GM23338 (cell line): Measurements from ENCODE around the gene PGRMC2. TPM values are rescaled to one million over a fixed set of nuclear protein-coding genes. Genes with fewer than 3 reads are reported as not detected.
A peak's percentile ranks its signal among the peaks of the same experiment; 100 is the strongest.

Source experiments
- ATAC-seq: fragments of 200-7000 bp; cut with Tn5 transposase; 3 replicates; pipeline ENCODE4 v1.9.1; 2020
- DNase-seq: peaks from one replicate; pipeline ENCODE4 v3.0.0-alpha.2; 2015; ENCODE audit warnings: low spot score
- H2AFZ ChIP-seq: fragments of 200-600 bp; sonication (generic); 2 replicates; pipeline ENCODE4 v1.8.0; 2016; ENCODE audit warnings: antibody characterized with exemption, mild to moderate bottlenecking, moderate library complexity
- H3F3A ChIP-seq: fragments of 200-600 bp; sonication (generic); replicated peaks from 2 replicates; pipeline ENCODE4 v1.8.0; 2017; ENCODE audit warnings: antibody characterized with exemption, mixed run types, low read depth
- H3K27ac ChIP-seq: fragments of 200-600 bp; sonication (generic); 2 replicates; pipeline ENCODE4 v1.6.1; 2016; ENCODE audit warnings: low read depth
- H3K27me3 ChIP-seq: fragments of 200-600 bp; sonication (generic); 2 replicates; pipeline ENCODE4 v1.8.0; 2016; ENCODE audit warnings: mild to moderate bottlenecking, mixed run types, moderate library complexity; ENCODE audit not compliant: insufficient read depth
- H3K36me3 ChIP-seq: fragments of 200-600 bp; sonication (generic); 2 replicates; pipeline ENCODE4 v1.8.0; 2016; ENCODE audit warnings: mild to moderate bottlenecking; ENCODE audit not compliant: insufficient read depth
- H3K4me1 ChIP-seq: fragments of 200-600 bp; sonication (generic); 2 replicates; pipeline ENCODE4 v1.8.0; 2016; ENCODE audit warnings: mild to moderate bottlenecking, moderate library complexity; ENCODE audit not compliant: insufficient read depth
- H3K4me2 ChIP-seq: fragments of 200-600 bp; sonication (generic); 2 replicates; pipeline ENCODE4 v1.7.1; 2017; ENCODE audit warnings: mixed run types
- H3K4me3 ChIP-seq: fragments of 200-600 bp; sonication (generic); 2 replicates; pipeline ENCODE4 v1.6.1; 2016; ENCODE audit warnings: mixed run types
- H3K79me2 ChIP-seq: fragments of 200-600 bp; sonication (generic); replicated peaks from 2 replicates; pipeline ENCODE4 v1.8.0; 2017; ENCODE audit warnings: mild to moderate bottlenecking; ENCODE audit not compliant: insufficient read depth
- H3K9me2 ChIP-seq: fragments of 200-600 bp; sonication (generic); 2 replicates; pipeline ENCODE4 v1.8.0; 2017; ENCODE audit not compliant: insufficient read depth
- H4K20me1 ChIP-seq: fragments of 200-600 bp; sonication (generic); replicated peaks from 2 replicates; pipeline ENCODE4 v1.8.0; 2017; ENCODE audit warnings: mild to moderate bottlenecking; ENCODE audit not compliant: insufficient read depth
- H3K27ac Mint-ChIP-seq: 2 replicates; pipeline ENCODE4 v1.8.0; 2020; ENCODE audit warnings: inconsistent platforms, mild to moderate bottlenecking, moderate library complexity, mixed read lengths
- H3K27me3 Mint-ChIP-seq: 3 replicates; pipeline ENCODE4 v1.8.0; 2022; ENCODE audit warnings: low read depth, mild to moderate bottlenecking, moderate library complexity, mixed read lengths, inconsistent platforms; ENCODE audit not compliant: insufficient read depth, poor library complexity
- H3K36me3 Mint-ChIP-seq: 3 replicates; pipeline ENCODE4 v1.8.0; 2021; ENCODE audit warnings: low read depth, mild to moderate bottlenecking, inconsistent platforms, moderate library complexity, mixed read lengths
- H3K4me1 Mint-ChIP-seq: 3 replicates; pipeline ENCODE4 v1.8.0; 2020; ENCODE audit warnings: mild to moderate bottlenecking, inconsistent platforms, mixed read lengths
- H3K4me3 Mint-ChIP-seq: 3 replicates; pipeline ENCODE4 v1.8.0; 2021; ENCODE audit warnings: moderate library complexity, mild to moderate bottlenecking, inconsistent platforms, mixed read lengths
- H3K9me3 Mint-ChIP-seq: 3 replicates; pipeline ENCODE4 v1.8.0; 2020; ENCODE audit warnings: moderate library complexity, mild to moderate bottlenecking, inconsistent platforms, mixed read lengths
- CREB1 ChIP-seq: fragments of 250-450 bp; sonication (Bioruptor Pico); IDR thresholded peaks from 2 replicates; pipeline ENCODE4 v1.5.0; 2020; ENCODE audit warnings: low read depth, mild to moderate bottlenecking, moderate library complexity
- EZH2 ChIP-seq: fragments of 200-600 bp; sonication (generic); IDR thresholded peaks from one replicate; pipeline ENCODE4 v1.8.0; 2017; ENCODE audit warnings: antibody characterized with exemption, mild to moderate bottlenecking, low read depth; ENCODE audit not compliant: unreplicated experiment
- JUNB ChIP-seq: IDR thresholded peaks from one replicate; pipeline ENCODE4 v1.6.1; 2016; ENCODE audit warnings: antibody characterized with exemption; ENCODE audit not compliant: unreplicated experiment
- NANOG ChIP-seq: IDR thresholded peaks from 2 replicates; pipeline ENCODE4 v1.6.1; 2016; ENCODE audit warnings: antibody characterized with exemption, borderline replicate concordance
- POLR2AphosphoS5 ChIP-seq: IDR thresholded peaks from 2 replicates; pipeline ENCODE4 v1.6.1; 2016; ENCODE audit warnings: antibody characterized with exemption, low read depth
- ZNF114 ChIP-seq: fragments of 250-450 bp; sonication (Bioruptor Pico); IDR thresholded peaks from 2 replicates; pipeline ENCODE4 v1.5.0; 2020; ENCODE audit warnings: mild to moderate bottlenecking, moderate library complexity
- polyA plus RNA-seq: library from polyadenylated mRNA; unstranded; fragments of >200 nt; fragmentation: Nextera tagmentation; extraction: Ambion mirVana; gene quantifications from 2 replicates; pipeline ENCODE4 v1.2.1, GENCODE V29; 2016
- total RNA-seq: library from RNA; depleted of rRNA; stranded (reverse); fragments of >200 nt; shearing (Covaris generic); gene quantifications from 2 replicates; pipeline ENCODE4 v1.2.3, GENCODE V29; 2014
- TF ChIP-seq, protein P1 (sequence below), 2 experiments: fragments of 200-600 bp in 1 of 2; sonication (generic) in 1 of 2; conservative IDR thresholded peaks; 2 replicates each; pipeline versions ENCODE4 v1.5.1 to v1.6.1; 2016 to 2017; ENCODE audit warnings: antibody characterized with exemption in 2 of 2, low read depth in 2 of 2, mild to moderate bottlenecking in 2 of 2, moderate library complexity in 1 of 2
- TF ChIP-seq, protein P2 (sequence below): IDR thresholded peaks from 2 replicates; pipeline ENCODE4 v1.6.1; 2016; ENCODE audit warnings: antibody characterized with exemption
- TF ChIP-seq, protein P3 (sequence below): IDR thresholded peaks from one replicate; pipeline ENCODE4 v1.6.1; 2018; ENCODE audit warnings: antibody characterized with exemption; ENCODE audit not compliant: unreplicated experiment

Gene PGRMC2
- total and polyA plus RNA-seq, 2 experiments from 2014 or later, result 40.2 to 61.9 TPM

DNA sequence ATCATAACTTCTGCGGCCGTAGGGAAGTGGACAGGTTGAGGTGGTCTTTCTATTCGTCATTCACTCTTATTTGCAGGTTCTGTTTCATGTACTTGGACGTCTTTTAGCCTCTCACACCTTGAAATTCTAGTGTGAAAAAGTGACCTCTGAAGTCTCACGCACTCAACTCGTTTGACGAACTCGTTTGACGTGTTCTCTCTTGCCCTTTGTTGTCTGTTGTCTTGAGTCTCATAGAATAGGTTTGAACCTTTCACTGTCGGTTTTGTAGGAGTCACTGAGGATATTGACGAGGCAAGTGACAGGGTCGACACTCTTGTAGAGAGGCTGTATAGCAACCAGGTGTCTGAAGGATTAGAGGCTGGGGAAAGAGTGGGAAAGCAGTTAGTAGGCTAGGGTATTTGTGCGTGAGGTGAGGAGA, 1.1 kb upstream of the PGRMC2 start (continued):
- TF ChIP-seq, protein P1, sequence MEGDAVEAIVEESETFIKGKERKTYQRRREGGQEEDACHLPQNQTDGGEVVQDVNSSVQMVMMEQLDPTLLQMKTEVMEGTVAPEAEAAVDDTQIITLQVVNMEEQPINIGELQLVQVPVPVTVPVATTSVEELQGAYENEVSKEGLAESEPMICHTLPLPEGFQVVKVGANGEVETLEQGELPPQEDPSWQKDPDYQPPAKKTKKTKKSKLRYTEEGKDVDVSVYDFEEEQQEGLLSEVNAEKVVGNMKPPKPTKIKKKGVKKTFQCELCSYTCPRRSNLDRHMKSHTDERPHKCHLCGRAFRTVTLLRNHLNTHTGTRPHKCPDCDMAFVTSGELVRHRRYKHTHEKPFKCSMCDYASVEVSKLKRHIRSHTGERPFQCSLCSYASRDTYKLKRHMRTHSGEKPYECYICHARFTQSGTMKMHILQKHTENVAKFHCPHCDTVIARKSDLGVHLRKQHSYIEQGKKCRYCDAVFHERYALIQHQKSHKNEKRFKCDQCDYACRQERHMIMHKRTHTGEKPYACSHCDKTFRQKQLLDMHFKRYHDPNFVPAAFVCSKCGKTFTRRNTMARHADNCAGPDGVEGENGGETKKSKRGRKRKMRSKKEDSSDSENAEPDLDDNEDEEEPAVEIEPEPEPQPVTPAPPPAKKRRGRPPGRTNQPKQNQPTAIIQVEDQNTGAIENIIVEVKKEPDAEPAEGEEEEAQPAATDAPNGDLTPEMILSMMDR (conservative IDR thresholded peaks at IDR 0.05; ENCODE audit: low read depth in 2 of 2), result no peak
- TF ChIP-seq NANOG (no peak), POLR2AphosphoS5 (no peak), EZH2 (no peak), ZNF114 (CRISPR knock-in tag) (no peak)

DNA sequence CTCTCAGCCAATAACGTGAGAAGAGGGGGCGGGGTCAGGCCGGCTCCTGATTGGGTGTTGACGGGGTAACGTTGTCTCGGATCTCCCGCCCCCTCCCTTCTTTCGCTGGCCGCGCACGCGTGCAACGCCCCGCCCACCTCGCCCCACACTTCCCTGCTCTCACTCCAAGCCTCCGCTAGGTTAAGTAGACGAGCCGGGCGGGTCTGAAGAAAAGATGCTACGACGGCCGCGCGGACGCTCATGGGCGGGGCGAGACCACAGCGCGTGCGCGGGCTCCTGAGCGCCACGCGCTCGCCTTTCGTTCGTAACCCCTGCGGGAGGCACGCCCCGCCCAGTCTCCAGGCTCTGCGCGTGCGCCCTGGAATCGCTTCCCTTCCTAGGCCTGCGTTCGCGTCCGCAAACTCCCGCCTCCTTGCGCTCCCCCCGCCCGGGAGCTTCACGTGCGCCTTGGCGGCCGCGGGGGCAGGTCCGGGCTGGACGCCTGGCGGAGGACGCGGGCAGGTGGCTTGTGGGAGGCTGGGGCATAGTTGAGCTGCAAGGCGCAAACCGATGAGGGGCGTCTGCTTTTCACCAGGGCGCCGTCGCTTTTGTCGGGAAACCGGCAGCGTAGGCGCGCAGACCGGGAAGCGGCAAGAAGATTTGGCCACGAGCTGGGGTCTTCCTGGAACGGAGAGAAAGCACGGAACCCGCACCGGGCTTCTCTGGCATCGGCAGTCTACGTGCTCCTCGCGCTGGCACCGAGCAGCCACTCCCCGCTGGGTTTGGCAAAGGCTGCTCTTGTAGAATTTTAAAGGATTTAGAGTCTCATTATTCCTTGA, 467 bp upstream of the PGRMC2 start:
- Histone ChIP-seq H3F3A (peaks cover 6% of the 10 kb centered on the region; the same call in 1 of the 2 replicates), H3K9me2 (no peaks in the 10 kb centered on the region), H2AFZ (peak overlapping the region; percentile 67; the same call in 1 of the 2 replicates), H3K27me3 (no peaks in the 10 kb centered on the region), H4K20me1 (peaks cover 9% of the 10 kb centered on the region; the same call in 1 of the 2 replicates), H3K79me2 (peaks cover 41% of the 10 kb centered on the region), H3K4me3 (peak overlapping the region; percentile 95), H3K4me1 (peaks cover 13% of the 10 kb centered on the region), H3K27ac (peak overlapping the region; percentile 95), H3K4me2 (peak overlapping the region; percentile 82), H3K36me3 (no peaks in the 10 kb centered on the region)
- peaks cover 19% of the 10 kb centered on the region for H3K36me3 Mint-ChIP-seq
- ATAC-seq, result peak; percentile 82
- DNase-seq, result peak; percentile 100
- H3K4me1 Mint-ChIP-seq, result peaks cover 39% of the 10 kb centered on the region; the same call in 2 of the 3 replicates
- peak overlapping the region; percentile 93 for H3K27ac Mint-ChIP-seq
- H3K4me3 Mint-ChIP-seq, result peak overlapping the region; percentile 80
- no peaks in the 10 kb centered on the region for H3K9me3 Mint-ChIP-seq
- peaks cover 4% of the 10 kb centered on the region for H3K27me3 Mint-ChIP-seq
- TF ChIP-seq ZNF114 (CRISPR knock-in tag), result no peak
- TF ChIP-seq JUNB, result no peak
- TF ChIP-seq, protein P2, sequence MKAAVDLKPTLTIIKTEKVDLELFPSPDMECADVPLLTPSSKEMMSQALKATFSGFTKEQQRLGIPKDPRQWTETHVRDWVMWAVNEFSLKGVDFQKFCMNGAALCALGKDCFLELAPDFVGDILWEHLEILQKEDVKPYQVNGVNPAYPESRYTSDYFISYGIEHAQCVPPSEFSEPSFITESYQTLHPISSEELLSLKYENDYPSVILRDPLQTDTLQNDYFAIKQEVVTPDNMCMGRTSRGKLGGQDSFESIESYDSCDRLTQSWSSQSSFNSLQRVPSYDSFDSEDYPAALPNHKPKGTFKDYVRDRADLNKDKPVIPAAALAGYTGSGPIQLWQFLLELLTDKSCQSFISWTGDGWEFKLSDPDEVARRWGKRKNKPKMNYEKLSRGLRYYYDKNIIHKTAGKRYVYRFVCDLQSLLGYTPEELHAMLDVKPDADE, result 0 out of 2 replicates have a peak, but pooled peaks have one; percentile 32
- TF ChIP-seq, protein P1 (conservative IDR thresholded peaks at IDR 0.05; ENCODE audit: low read depth in 2 of 2), result no peak
- TF ChIP-seq, protein P3, sequence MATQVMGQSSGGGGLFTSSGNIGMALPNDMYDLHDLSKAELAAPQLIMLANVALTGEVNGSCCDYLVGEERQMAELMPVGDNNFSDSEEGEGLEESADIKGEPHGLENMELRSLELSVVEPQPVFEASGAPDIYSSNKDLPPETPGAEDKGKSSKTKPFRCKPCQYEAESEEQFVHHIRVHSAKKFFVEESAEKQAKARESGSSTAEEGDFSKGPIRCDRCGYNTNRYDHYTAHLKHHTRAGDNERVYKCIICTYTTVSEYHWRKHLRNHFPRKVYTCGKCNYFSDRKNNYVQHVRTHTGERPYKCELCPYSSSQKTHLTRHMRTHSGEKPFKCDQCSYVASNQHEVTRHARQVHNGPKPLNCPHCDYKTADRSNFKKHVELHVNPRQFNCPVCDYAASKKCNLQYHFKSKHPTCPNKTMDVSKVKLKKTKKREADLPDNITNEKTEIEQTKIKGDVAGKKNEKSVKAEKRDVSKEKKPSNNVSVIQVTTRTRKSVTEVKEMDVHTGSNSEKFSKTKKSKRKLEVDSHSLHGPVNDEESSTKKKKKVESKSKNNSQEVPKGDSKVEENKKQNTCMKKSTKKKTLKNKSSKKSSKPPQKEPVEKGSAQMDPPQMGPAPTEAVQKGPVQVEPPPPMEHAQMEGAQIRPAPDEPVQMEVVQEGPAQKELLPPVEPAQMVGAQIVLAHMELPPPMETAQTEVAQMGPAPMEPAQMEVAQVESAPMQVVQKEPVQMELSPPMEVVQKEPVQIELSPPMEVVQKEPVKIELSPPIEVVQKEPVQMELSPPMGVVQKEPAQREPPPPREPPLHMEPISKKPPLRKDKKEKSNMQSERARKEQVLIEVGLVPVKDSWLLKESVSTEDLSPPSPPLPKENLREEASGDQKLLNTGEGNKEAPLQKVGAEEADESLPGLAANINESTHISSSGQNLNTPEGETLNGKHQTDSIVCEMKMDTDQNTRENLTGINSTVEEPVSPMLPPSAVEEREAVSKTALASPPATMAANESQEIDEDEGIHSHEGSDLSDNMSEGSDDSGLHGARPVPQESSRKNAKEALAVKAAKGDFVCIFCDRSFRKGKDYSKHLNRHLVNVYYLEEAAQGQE, result no peak
- peak; percentile 27 for TF ChIP-seq CREB1
- TF ChIP-seq POLR2AphosphoS5, result peak; percentile 96
- TF ChIP-seq EZH2, result no peak
